Loucy (cell line): ENCODE results near the gene EFCAB13.

Experiments used
- CTCF ChIP-seq: fragments of 200-600 bp; sonication (generic); conservative IDR thresholded peaks from 2 replicates; pipeline ENCODE4 v1.5.1; 2014; ENCODE audit warnings: mild to moderate bottlenecking, antibody characterized with exemption, low read length
- EZH2phosphoT487 ChIP-seq: fragments of 200-600 bp; IDR thresholded peaks from 2 replicates; pipeline ENCODE4 v1.6.1; 2018; ENCODE audit warnings: antibody characterized with exemption, mild to moderate bottlenecking, moderate library complexity, borderline replicate concordance

GRCh38 chr17:47277921-47278320 lies 45.8 kb upstream of the EFCAB13 start:
- no peak for TF ChIP-seq CTCF
- no peak for TF ChIP-seq EZH2phosphoT487
